Measurements from ENCODE around the gene RBM47.

DNA sequence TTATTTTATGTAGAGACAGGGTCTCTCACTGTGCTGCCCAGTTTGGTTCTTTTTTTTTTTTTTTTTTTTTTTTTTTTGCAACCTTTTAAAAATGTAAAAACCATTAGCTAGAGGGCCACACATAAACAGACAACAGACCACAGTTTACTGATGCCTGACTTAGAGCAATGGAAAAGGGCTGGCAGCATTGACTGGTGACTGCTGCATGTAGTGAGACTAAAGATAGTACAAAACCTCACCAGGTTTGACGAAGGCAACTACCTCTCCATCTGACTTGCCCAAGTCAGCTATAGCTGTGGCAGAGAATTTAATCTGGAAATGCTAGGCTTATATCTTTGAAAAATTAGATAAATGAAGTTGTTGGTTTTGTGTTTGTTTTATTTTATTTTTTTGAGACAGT lies 102.9 kb downstream of the RBM47 start:
- TF ChIP-seq, protein P1, sequence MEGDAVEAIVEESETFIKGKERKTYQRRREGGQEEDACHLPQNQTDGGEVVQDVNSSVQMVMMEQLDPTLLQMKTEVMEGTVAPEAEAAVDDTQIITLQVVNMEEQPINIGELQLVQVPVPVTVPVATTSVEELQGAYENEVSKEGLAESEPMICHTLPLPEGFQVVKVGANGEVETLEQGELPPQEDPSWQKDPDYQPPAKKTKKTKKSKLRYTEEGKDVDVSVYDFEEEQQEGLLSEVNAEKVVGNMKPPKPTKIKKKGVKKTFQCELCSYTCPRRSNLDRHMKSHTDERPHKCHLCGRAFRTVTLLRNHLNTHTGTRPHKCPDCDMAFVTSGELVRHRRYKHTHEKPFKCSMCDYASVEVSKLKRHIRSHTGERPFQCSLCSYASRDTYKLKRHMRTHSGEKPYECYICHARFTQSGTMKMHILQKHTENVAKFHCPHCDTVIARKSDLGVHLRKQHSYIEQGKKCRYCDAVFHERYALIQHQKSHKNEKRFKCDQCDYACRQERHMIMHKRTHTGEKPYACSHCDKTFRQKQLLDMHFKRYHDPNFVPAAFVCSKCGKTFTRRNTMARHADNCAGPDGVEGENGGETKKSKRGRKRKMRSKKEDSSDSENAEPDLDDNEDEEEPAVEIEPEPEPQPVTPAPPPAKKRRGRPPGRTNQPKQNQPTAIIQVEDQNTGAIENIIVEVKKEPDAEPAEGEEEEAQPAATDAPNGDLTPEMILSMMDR (conservative IDR thresholded peaks at IDR 0.05; ENCODE audit: low read length): no peak
- no peak for TF ChIP-seq EZH2phosphoT487 (IDR thresholded peaks at IDR 0.05; ENCODE audit: borderline replicate concordance)

Measured in Loucy (cell line).